Activated naive CD4-positive, alpha-beta T cell treated with Interleukin-2 at 50 U/mL for 16 hours (primary cell): ENCODE results near the gene EXD1.

Experiments
- DNase-seq: peaks from one replicate; pipeline ENCODE4 v3.0.0-alpha.2; 2020

EXD1 gene

DNA sequence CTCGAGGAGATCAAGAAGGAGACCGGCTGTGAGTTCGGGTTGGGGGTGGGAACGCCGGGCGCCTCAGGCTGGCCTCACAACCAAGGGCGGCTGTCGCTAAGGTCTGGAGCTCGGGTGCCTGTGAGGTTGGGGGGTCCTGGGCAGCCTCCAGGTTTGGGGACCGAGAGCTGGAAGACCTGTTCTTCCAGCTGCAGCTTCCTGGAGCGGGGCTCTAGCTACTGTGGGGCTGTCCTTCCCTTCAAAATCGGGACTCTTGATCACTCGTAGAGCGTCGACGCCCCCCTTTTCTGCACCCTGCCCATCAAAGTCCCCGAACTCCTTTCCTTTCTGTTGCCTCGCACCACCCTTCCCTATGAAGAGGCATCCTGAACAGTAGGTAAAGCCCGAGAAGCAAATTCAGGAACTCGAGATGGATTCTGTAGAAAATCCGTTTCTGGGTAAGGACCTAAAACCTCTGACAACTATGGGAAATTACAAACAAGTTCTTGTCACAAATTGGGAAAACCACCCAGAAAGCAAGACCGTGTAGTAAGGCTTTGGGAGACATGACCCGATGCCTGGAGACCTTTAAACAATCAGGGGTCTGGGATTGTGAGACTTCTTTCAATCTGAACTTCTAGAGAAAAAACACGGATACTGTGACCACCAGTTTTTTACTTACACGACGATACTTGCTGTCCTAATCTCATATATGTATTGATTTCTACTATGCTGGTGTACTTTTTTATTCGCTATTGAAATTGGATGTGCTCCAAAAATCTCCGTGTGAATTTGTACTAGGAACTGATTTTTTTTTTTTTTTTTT is 1.1 kb upstream of the EXD1 start:
- DNase-seq: no peak

DNA sequence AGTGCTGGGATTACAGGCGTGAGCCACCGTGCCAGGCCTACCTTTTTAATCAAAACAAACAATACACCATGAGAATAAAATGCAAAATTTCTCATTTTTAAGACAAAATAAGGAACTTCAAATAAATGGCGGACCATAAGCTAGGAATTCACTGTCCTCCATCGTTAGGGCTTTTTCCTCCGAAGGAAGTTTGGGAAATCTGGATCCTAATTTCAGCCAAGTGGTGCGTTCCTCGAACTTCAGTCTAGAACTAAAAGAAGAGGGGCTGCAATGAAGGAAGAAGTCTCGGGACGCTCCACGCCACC is 260 bp downstream of the EXD1 start:
- no peak for DNase-seq

GRCh38 chr15:41219381-41219780 is 11.2 kb downstream of the EXD1 start:
- no peak for DNase-seq

DNA sequence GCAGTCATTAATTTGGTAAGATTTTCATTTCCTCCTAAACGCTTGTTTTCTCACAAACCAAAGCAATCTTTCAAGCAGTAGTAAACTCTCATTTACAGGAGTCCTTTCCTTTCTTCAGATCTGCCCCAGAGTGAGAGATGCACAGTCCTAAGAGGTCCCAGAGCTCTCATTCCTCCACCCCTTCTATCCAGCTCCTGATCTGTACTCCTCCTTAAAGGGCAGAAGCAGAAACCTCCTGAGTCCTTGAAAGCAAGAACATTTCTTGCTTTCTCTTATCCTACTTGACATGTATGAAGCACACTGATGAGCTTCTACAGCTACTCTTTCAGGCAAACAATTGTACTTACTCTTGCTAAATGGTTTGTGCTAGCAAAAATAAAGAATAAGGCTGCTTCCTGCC is 11.7 kb downstream of the EXD1 start:
- DNase-seq: no peak

DNA sequence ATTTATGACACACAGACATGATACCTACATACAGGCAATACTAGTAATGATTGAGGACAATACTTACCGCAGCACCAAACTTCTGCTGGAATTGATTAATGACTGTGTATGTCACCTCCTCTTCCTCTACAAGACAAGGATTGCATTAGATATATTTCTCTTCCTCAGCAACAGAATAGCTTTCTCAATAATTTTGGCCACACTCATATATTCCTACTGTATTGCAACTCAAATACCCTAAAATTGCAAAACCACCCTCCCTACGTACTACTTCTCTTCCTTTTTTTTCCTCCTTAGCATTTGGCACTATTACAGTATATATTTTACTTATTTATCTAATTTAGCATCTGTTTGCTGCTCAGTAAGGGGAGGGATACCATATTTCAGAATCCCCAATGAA is 14.8 kb downstream of the EXD1 start:
- DNase-seq: no peak

DNA sequence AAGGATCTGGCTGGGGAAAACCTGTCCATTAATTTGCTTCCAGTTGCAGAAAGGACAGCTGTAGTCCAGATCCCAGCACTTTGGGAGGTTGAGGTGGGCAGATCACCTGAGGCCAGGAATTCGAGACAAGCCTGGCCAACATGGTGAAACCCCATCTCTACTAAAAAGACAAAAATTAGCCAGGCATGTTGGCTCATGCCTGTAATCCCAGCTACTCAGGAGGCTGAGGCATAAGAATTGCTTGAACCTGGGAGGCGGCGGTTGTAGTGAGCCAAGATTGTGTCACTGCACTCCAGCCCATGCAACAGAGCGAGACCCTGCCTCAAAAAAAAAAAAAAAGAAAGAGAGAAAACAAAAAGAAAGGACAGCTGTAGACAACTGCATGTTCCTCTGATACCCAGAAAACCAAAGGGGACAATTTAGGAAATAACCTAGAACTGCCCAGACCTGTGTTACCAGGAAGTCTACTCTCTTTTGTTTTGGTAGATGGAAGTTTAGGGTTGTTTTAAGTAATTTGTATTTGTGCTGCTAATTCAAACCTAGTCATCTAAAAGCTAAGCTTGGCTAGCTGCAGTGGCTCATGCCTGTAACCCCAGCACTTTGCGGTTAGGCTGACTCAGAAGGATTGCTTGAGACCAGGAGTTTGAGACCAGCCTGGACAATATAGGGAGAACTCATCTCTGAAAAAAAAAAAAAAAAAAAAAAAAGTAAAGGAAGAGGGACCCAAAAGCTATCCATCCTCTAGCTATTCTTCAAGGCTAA is 22.7 kb downstream of the EXD1 start:
- no peak for DNase-seq

DNA sequence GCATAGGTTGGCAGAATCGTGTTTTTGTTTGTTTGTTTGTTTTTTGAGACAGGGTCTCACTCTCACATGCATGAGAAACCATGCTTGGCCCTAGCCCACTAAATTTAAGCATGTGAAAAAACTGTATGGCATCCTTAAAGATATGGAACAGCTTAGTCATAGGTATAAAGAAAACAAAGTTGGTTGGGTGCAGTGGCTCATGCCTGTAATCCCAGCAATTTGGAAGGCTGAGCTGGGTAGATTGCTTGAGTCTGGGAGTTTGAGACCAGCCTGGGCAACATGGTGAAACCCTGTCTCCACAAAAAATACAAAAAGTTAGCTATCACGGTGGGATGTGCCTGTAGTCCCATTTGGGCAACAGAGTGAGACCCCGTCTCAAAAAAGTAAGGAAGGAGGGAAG is 25.2 kb downstream of the EXD1 start:
- no peak for DNase-seq

DNA sequence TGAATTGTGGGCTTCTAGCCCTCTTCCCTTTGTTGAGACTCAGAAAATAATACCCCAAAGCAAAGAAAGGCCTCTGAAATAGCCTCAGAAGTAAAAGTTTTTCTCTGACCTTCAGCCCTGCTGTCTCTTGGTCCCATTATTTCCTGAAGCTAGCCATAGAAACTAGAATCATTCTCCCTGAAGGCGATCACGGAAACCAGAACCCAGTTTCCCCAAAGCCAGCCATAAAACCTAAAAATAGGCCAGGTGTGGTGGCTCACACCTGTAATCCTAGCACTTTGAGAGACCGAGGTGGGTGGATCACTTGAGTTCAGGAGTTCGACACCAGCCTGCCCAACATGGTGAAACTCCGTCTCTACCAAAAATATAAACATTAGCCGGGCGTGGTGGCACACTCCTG is 27.2 kb downstream of the EXD1 start:
- no peak for DNase-seq

DNA sequence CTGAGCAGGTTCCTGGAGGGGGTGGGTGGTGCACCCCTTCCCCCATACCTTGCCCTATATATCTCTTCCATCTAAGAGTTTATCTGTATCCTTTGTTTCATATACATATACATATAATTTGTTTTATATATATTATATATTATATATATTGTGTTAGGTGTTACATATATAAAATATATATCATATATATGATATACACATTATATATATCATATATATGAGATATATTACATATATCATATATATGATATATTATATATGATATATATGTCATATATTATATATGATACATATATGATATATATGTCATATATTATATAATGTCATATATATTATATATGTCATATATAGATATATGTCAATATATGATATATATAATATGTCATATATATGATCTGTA is 31.1 kb downstream of the EXD1 start:
- DNase-seq: no peak

GRCh38 chr15:41194444-41194843 is 36.1 kb downstream of the EXD1 start:
- no peak for DNase-seq

DNA sequence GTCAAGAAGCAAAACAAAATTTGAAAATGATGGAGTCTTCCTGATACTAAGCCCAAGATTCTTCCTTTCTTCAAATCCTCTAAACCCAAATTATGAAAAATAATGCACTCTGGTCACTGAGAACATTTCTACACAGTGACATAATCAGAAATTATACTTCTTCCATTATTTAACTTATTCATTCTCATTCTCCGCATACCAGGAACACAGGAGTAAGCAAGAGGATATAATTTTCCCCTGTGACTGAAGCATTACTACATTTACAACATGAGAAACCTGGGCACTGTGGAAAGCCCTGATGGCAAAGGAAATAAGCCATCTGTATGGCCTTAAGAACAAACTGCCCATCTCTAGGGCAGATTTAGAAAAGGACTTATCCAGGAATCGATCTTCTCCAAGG is 47.0 kb downstream of the EXD1 start:
- DNase-seq: no peak

DNA sequence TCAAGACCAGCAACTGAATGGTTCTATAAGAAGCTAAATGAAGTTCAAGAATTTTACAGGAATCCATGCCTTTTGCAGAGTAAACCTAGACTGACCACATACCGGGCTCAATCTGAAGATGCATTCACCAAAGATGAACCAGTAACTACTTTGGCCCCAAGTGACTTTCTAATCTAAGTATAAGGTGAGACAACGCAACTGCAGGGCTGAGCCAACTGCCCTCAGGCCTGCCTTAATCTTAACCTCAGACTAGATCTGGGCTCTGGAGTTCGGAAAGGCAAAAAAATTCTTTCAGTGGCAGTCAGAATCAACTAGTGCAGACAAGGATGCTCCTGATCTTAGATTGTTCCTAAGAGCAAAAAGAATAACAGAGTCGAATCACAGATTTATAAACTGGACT is 48.3 kb downstream of the EXD1 start:
- no peak for DNase-seq

GRCh38 chr15:41180206-41180789 is 50.3 kb downstream of the EXD1 start:
- no peak for DNase-seq

- DNase-seq: no peak
These were observed 60.8 kb downstream of the EXD1 start for GRCh38 chr15:41169781-41170180.

GRCh38 chr15:41169086-41169485 is 61.5 kb downstream of the EXD1 start:
- no peak for DNase-seq

DNA sequence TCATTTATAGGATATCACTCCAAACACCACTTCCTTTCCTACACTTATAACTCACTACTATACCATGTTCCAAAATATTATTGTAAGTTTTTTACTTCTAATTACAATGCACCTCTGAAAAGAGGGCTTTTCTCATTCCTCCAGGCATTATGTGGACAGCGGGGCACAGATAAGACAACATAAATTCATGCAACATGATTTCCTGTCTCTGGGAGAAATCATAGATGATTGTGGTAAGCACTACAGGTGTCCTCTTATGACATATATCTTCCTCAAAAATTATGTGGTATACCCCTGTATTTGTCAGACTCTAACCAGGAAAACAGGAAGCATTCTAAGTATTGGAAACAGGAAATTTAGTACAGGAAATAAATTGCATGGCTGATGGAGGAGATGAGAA is 68.8 kb downstream of the EXD1 start:
- DNase-seq: no peak

- no peak for DNase-seq
These were observed 69.2 kb downstream of the EXD1 start for GRCh38 chr15:41161336-41161735.

DNA sequence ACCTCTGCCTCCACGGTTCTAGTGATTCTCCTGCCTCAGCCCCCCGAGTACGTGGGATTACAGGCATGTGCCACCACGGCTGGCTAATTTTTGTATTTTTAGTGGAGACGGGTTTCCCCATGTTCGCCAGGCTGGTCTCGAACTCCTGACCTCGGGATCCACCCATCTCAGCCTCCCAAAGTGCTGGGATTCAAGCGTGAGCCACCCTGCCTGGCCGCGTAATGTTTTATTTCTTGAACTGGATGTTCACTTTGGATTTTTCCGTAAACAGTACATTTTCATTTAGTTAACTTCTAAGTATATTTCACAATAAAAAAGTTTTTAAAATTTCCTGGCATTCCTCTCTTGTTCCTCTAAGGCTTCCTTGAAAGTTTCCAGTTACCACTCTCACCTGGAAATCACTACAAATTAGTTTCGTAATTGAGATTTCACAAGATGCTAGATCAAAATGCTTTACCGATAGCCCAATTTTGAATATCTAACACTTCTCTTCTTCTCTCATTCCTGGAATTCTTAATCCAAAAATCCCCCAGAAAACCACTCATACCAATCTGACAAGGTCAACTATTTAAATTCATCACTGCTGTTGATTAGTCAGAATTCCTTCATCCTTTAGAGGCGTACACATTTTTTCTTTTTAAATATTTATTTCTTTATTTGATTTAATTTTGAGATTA is 69.8 kb downstream of the EXD1 start:
- no peak for DNase-seq

DNA sequence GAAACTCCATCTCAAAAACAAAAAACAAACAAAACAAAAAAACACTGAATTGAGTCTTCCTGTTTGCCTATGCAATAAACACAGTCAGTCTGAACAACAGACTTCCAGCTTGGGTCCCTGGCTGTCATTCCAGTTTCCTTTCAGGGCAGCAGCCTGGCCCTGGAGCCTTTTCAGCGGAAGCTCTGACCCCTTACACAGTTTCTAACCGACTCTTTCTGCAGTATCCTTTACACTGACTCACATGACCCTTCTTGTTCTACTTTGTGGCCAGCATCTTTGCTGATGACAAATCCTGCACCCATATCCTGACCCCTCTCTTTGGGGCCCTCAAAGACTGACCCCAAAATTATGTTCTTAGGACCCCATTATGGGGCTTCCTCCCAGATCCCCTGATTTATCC is 76.1 kb downstream of the EXD1 start:
- no peak for DNase-seq

GRCh38 chr15:41153733-41154132 is 76.8 kb downstream of the EXD1 start:
- no peak for DNase-seq

GRCh38 chr15:41151451-41152005 is 79.0 kb downstream of the EXD1 start:
- no peak for DNase-seq

DNA sequence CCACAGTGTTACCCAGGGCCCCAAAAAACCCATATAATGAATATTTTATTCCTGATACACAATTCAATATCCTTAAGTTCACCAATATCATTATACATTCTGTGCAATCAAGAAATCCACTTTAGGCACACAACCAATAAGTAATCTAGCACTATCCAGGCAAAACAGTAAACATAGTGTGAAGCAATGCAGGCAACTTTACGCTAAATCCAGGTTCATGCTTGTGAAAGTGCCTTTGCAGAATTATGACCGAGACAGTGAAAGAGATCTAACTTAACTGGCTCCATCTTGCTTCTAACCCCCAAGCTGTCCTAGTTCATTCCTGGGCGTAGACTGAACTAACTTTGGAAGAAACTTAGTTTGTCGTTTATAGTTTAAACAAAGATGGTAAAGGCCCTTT is 80.3 kb downstream of the EXD1 start:
- DNase-seq: no peak

- DNase-seq: no peak
These were observed 82.5 kb downstream of the EXD1 start for GRCh38 chr15:41148065-41148464.

DNA sequence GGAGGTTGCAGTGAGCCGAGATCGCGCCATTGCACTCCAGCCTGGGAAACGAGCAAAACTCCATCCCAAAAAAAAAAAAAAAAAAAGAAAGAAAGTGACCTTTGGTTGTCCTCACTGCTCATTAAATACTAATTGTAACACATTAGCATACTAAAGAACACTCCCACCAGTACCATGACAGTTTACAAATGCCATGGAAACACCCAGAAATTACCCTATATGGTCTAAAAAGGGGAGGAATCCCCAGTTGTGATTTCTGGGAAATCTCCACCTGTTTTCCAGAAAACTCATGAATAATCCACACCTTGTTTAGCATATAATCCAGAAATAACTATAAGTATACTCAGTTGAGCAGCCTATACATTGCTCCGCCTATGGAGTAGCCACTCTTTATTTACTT is 90.9 kb downstream of the EXD1 start:
- DNase-seq: no peak
